Left forelimb (tissue), 1 donor: Measurements from ENCODE around the gene NTM.
"Not testable (repeated sequence)": the region's sequence is repeated elsewhere in the genome, so short reads cannot be mapped to it uniquely, and the experiment has no call there.

Source experiments
- DNase-seq: peaks from one replicate; pipeline ENCODE4 v3.0.0-alpha.2; 2018; ENCODE audit warnings: low spot score

Gene NTM

DNA sequence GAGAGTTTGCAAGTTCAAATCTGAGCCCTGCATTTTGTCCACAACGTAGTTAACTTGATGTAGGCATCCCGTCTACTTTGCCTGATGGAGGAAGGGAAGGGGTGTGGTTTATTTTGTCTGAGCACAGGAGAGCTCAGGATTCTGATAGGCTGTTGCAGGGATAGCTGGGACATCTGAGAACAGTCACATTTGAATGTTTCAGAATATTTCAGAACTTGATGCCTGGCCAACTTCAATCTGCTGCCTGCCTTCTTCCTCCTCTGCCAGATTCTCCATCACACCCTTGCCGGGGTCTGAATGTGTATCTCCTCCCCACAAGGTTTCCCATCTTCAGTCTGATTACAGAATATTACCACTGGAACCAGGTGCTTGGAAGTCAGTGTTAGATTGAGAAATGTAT is 51.6 kb downstream of the NTM start:
- no peak for DNase-seq

DNA sequence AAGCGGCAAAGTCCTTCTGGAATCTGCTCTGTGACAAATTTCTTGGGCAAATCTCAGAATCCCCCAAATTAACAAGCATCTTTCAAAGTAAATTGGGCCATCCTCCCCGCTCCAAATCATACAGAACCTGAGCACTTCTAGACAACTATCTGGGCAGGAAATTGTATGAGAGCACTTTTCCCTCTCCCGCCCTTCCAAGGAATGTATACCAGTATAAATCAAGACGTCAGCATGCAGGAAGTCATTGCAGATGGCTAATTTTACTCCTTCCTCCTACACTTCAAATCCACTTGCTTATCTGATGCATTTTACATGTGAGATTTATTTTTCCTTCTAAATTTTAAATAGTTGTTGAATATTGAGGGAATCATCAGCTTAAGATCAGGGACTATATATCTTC is 52.1 kb downstream of the NTM start:
- DNase-seq = no peak

DNA sequence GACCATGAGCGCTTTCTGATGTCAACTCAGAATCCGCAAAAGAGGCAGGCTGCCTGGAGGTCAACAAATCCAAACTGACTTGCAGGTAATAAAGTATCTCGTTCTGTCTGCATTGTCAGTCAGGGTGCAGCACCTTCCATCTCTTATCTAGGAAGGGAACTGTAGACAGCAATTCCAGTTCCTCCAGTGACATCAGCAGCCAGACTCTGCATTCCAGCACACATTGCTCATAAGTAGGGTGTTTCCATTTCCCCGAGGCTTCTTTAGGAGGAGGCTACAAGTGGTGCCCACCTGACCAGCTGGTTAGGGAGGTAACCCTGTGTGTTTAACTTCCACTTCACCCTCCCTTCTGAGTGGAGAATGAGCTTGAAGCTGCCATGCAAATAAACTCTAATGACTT is 53.3 kb downstream of the NTM start:
- no peak for DNase-seq

DNA sequence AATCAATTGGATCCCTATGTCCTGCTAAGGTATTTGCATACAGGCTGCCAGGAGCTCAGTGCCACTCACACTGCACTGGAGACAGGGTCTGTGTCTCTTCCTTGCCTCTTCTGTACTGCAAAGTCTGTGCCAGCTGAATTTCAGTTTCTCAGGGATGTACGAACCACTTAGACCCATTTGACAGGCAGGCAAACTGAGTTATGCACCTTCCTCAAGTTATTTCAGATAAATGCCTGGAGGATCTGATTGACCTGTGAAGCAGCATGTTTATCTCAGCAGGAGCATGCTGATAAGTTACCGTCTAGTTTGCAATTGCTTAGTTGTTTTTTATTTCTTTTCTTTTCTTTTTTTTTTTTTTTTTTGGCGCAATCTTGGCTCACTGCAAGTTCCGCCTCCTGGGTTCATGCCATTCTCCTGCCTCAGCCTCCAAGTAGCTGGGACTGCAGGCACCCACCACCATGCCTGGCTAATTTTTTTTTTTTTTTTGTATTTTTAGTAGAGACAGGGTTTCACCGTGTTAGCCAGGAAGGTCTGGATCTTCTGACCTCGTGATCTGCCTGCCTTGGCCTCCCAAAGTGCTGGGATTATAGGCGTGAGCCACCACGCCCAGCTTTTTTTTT is 54.0 kb downstream of the NTM start:
- DNase-seq = not testable (repeated sequence)

DNA sequence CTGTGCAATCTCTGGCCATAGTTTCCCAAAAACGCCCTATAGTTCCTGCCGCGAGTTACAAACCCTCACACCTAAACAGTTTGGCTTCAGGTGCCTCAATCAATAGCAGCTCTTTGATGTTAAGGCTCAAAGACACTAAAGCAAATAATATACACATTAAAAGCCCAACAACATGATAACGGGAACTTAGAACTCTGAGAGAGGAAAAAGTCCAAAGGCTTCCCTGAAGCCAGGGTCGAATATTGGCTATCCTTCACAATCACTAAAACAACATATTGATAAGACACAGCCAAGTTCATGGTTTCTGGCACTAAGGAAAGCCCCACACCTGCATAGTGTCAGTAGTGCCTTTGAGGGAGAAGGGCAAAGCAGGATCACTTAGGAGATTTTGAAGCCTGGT is 54.9 kb downstream of the NTM start:
- no peak for DNase-seq

DNA sequence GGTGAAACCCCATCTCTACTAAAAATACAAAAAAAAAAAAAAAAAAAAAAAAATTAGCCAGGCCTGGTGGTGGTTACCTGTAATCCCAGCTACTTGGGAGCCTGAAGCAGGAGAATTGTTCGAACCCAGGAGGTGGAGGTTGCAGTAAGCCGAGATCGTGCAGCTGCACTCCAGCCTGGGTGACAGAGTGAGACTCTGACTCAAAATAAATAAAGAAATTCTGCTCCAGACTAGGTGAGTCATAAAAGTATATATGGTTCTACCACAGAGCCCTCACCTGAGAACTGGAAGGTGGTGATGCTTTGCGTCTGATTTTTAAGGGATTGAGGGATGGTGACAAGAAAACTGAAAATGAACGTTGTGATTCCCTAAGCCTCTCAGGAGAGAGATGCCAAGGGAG is 58.4 kb downstream of the NTM start:
- DNase-seq = no peak

DNA sequence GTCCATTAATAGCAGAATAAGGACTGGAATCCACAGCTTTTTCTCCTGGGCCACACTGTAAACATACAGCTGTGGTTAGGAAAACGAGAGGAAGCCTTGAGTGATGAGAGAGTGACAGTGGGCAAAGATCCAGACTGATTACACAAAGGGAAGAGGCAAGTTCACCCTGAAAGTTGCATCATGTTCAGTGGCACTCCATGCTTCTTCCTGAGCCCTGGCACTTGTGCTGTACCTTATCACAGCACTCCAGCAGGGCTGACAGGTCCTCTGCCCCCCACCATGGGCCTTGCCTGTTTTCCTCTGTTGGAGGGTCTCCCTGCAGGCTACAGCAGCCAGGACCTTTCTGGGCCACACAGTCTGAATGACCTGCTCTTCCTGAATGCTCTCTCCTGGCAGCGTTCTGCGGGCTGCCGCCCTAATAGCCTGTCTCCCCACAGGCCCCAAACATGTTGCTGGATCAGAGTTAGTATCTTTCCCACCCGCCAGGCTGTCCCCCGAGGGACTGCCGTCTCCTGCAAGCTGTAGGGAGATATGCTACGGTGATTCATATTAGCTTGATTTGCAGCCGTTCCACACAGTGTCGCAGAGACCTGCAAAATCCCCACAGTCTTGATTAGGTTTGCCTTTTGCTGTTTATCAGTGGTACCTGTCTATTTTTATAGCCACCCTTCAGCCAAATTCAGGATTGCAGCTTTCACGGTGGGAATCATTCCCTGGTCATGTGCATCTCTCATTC is 60.2 kb downstream of the NTM start:
- DNase-seq = no peak

DNA sequence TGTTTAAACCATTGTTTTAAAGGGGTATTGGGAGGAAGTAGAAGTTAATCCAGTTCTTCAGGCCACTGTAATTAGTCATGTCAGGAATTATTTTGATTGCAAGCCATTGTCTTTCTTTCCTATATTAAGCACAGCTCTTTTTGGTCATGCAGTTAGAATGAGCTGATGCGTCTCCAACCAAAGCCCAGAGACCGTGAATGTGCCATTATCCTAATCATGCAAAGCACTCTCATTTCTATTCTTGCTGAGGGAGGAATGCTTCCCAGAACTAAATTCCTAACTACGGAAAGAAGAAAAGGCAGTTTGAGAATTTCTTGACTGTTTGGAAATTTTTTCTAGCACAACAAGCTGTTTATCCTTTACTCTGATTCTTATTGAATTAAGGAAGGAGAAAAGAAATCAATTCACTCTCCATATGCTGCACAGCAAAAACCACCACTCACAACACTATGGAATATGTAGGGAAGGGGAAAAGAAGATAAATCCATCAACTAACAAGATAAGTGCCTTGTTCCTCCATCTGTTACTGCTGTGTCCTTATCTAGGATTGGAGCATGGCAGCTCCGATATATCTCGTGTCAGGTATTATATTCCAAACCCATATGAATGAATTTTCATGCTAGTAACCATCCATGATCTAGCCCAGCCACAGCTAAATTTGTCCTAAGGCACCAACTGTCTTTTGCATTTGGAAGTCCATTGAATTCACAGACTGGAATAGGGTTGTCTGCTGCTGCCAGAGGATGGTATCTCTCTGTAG is 70.8 kb downstream of the NTM start:
- no peak for DNase-seq

DNA sequence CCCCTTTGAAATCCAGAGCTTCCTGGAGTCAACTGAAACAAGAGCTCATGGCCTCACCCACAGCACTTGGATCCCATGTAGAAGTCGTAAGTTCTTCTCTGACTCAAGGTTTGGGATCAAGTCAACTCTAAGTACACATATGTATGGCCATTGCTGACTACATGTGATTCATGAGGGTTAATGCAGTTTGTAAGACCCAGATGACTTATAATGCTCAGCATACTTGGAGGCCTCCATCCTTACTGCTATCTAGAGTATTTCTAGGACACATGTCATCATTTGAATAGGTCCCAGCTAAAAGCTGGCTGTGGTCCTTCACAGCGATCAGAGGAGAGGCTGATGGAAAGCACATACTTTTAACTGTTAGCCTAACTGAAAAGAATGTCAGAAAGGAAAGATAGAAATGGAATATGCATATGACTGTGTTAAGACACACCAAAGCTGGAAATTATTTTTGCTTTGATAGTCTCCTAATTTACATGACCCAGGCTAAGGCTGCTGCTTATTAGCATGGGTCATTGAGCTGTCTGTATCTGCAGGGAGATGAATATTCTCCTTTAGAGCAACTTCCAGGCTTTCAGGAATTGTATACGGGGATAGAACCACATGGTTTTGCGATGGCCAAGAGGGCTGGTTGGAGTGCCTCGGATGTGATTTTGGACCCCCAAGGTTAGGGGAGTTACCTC is 76.3 kb downstream of the NTM start:
- DNase-seq = no peak

DNA sequence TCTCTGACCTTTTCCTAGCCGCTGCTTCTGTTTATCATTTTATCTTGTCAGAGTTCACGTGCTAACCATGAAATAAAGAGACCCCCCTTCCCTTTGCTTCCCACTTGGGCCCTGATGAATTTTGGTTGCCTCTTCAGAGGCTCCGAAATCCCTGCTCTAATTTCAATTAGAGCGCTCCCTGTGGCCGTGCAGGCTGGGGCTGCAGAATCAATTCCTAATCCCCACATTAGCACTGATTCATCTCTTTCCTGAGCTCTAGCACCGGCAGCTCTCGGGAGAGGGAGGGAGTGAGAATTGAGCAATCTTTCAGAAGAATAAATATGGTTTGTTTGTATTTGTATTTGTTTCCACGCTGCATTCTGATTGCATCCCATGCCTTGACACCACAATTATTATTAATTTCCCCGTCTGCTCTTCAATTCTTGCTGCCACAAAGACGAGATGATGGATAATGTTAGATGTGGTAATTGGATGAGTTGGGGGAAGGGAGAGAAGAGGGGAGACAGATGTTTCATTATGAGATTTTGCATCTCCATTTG is 76.9 kb downstream of the NTM start:
- DNase-seq = no peak

DNA sequence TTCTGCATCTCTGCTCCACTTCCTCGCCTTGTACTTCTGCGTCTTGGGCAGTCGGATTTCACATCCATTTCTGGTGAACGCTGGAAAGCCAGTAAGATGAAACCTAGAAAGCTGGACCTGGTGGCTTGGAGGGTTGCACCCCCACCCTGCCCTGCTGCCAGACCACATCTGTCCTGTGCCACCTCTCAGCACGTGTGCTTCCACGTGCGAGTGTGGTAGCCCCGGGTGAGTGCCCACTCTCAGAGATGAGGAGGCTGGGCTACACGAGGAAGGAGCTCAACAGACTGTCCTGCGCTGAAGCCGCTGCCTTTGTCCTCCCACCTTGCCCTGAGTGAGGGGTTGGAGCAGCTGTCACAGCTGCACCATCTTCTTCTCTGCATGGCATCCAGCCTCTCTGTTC is 77.5 kb downstream of the NTM start:
- DNase-seq = no peak

DNA sequence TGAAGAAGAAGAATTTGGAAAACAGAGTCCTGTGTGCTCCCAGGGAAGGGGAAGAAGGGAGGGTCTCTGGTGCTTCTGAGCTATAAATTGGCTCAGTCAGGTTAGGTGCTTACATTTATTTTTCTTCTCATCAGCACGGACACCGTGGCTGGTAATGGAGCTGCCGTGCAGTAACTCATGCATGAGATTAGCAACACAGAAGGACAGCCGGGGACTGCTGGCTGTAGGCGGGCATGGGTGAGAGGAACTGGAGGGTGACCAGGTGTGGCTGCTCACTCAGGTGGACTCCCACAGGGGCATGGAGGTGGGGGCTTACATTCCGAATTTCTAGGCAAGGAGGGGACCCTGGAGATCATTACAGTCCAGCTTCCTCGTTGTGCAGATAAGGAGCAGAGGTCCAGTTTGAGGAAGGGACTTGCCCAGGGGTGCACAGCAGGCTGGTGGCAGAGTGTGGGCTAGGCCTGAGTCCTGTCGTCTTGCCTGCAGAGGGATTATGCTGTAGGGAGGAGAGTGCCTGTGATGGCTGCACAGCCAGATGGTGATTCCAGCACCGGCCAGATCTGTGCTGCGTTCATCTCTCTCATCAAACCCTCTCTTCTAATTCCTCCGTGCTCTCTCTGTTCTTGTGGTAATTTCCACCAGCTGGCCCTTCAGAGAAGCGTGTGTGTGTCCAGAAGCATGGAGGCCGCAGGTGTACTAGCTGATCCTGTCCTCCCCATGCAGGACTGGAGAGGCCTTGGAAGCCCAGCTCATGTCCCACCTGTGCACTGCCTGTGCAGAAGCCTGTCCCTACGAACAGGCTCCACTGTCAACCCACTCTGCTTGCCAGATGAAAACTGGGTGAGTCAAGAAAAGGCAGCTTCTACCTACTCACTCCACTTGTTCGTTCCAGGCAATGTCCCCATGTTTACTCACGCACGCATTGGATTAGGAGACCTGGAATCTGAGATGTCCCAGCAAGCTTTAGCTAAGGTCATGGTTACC is 78.9 kb downstream of the NTM start:
- no peak for DNase-seq

DNA sequence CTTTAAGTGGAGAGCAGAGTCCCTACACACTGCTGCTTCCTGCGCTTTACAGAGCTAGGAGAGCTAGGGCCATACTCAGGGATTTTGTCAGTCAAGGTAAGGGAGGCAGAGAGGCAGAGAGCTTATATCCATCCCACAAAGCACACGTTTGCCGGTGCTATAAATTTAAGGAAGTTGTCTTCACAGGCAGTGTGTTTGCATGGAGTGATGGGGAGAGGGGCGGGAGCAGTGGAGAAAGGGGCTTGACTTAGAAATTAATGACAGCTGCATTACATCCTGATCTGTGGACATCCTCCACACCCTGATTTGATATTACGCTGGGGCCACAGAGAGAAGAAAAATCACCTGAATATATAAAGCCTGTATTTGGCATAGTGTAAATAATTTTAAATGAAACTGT is 84.1 kb downstream of the NTM start:
- DNase-seq = no peak

DNA sequence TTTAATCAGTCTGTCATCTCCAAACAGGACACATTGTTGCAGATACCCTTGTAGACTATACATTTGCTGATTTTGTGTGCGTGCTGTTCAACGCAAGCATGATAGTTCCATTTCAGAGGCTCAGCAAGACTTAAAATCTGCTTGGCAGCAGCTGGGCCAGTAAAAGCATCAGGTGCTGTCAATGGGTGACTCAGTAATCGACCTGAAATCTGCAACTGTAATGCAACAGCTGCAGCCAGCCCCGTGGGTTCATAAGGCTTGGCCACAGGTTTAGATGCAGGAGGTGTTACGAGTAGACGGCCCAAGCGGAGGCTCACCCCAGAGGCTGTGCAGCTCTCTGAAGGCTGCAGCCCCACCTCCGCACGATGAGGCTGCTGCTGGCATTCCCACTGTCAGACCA is 84.6 kb downstream of the NTM start:
- no peak for DNase-seq

DNA sequence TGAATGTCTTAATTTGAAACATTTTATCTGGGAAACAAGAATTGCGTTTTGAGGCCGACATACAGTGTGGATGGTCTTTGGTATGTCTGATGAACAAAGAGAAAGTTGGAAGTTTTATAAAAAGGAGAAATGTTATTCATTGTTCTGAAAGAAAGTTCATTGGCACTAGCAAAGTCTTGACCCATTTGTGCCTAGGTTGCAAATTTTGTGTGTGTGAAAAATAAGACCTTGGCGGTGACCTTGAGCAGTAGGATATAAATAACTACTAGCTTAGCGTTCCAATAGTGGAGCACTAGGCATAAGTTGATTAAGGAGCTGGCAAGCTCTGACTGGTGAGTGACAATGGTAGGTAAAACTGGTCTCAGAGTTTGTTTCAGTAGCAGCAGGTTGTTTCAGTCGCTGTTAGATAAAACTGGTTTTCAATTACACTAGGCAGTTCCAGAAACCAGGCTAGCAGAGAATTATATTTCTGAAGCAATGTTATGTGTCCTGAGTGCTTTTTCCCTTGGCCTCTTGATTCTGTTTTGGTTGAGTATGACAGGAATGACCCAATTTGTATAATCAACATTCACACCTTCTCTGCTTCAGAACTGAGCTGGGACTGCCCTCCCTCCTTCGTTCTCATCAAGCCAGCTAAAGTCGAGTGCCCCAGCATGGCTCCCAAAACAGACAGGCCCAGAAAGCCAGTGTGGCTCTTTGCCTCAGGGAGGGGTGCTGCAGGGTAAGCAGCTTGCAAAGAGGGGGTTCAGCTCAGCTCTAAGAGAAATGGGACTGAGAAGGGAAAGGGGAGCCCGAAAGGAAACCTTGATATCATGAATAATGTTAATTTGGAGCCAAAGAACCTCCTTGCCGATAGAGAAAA is 85.7 kb downstream of the NTM start:
- no peak for DNase-seq

DNA sequence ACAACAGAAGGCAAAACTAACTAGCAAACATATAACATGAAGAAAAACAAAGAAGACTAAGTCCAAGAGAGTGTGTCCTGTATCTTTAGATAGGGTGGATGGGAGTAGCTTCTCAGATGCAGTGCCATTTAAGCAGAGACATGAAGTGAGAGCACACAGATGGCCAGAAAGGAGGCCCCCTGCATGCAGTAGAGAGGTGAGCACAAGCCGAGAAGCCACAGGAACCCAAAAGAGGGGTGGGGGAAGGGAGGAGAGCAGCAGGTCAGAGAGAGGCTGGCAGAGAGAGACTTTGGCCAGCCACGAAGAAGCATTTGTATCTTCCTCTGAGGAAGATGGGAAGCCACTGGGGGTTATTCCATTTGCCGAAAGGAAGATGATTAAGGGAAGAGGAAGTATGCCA is 86.7 kb downstream of the NTM start:
- no peak for DNase-seq

DNA sequence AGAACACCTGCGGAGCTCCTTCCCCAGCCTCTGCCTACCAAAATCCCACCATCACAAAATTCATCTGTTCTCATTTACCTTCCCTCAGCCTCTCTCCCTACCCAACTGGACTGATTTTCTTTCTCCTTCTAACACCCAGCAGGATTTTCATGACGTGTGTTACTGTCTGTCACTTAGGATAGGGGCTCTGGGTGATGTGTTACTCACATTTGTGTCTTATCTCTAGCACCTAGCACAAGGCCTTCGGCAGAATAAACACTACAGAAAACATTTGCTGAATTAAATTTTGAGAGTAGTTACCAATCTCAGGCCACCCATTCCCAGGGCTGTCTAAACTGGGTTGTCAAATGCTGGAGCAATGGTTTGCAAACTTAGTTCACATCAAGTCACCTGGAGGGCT is 88.0 kb downstream of the NTM start:
- DNase-seq = no peak

DNA sequence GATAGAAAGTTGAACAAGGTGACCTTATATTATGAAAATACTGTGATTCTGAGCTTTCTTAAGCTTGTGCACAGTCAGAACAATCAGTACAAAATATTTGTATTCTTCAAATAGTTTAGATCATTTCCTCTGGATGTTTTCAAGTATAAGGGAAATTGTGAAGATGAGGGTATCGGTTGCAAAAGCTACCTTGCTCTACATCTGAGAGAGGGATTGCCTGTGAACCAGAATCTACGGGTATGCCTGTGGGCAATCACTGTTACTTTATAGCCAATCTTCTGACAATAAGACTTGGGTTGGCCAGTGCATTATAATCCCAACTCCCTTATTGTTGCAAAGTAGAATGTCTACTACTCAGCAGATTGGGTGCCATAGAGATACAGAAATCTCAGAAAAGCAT is 90.5 kb downstream of the NTM start:
- no peak for DNase-seq

DNA sequence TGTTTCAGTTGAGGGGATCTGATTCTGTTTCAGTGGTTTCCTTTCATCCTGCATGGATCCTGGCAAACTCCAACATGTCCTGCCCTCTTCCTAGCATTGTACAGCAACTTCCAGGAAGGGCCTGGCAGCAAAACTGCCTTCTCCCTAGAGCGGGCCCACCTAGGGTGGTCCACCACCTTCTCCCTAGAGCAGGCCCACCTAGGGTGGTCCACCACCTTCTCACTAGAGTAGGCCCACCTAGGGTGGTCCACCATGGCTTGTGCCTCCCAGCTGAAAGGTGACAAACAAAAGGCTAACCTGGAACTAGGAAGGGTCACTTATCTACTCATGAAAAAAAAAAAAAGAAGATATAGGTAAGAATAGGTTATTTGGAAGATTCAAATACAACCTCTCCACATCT is 92.2 kb downstream of the NTM start:
- DNase-seq = no peak

DNA sequence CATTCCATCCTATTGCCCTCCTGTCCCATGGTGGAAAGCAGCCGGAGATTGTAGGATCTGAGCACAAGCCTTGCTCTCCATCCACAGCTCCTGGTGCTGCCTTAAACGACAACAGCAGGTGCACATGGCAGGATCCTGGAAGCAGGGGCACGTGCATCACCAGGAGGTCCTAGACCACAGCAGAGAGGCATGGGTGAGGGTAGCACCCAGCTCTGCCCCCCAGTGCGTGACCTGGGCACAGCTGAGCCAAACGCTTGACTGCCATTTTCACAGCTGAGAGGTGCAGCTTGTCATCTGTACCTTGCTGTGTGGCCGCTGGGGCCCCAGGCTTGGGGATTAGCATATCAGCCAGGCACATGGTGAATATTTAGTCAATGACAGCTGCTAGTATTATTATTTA is 92.7 kb downstream of the NTM start:
- no peak for DNase-seq
